ENCODE data around the gene CALML6.

DNA sequence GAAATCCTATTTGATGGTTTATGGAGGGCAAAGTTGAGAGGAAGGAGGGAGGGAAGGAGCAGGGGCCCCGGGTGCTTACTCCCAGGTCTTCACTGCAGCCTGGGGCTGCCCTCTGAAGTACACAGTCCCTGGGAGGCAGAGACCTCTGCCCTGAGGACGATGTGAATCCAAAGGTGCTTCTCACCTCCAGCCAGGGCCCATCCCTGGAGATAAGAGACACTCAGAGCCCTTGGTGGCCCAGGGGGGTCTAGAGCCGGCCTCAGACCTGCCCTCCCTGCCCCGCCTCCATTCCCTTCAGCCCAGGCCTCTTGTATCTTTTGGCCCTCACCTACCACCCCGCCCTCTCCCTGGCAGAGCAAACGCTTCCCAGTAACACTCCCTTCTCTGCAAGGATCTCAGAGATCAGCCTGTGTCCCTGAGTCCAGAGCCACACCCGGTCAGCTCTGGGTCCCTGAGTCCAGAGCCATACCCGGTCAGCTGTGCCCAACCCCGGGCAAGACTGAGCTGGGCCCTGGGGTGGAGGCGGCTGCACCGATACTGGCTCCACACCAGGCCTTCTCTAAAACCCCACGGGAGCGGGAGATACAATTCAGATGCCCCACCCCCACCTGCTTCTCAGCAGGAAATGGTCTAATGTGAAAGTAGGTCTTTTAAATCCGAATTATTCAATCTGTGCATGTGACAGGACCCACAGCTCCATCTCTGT is 20.6 kb upstream of the CALML6 start:
- TF ChIP-seq CBFB (CRISPR knock-in tag; IDR thresholded peaks at IDR 0.05; ENCODE audit: low read depth), result no peak
- TF ChIP-seq, protein P1, sequence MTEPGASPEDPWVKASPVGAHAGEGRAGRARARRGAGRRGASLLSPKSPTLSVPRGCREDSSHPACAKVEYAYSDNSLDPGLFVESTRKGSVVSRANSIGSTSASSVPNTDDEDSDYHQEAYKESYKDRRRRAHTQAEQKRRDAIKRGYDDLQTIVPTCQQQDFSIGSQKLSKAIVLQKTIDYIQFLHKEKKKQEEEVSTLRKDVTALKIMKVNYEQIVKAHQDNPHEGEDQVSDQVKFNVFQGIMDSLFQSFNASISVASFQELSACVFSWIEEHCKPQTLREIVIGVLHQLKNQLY (CRISPR knock-in tag; IDR thresholded peaks at IDR 0.05), result no peak
